HG02623 (cell line): ENCODE results near the gene SNRPA1.

Source experiments
- ATAC-seq: cut with Tn5 transposase; IDR thresholded peaks from one replicate; pipeline ENCODE4 v1.9.1; 2021; ENCODE audit warnings: moderate library complexity; ENCODE audit not compliant: unreplicated experiment

The SNRPA1 gene

DNA sequence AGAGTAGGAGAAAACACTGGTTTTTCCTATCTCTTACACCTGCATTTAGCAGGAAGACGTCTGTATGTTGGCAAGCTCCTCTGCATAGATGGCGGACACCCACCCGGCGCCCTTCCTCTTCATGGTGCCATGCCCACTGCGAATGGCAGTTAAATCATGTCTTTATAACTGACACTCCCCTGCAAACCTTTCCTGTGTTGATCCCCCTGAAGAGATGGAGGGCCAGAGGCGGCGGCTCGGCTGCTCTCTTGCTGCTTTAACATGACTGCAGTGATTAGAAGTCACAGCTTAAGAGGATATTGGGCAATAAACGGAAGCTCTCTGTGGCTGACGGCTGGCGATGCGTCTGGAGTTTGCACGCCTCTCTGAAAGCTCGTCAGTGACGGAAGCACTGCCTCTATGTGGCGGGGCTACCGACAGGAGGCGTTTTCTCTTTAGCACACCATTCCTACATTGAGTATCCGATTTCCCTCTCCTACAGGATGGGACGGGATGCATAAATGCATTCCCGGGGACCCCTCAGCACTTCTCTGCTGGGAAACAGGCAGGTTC lies 25.5 kb upstream of the SNRPA1 start:
- peak; percentile 43 for ATAC-seq

DNA sequence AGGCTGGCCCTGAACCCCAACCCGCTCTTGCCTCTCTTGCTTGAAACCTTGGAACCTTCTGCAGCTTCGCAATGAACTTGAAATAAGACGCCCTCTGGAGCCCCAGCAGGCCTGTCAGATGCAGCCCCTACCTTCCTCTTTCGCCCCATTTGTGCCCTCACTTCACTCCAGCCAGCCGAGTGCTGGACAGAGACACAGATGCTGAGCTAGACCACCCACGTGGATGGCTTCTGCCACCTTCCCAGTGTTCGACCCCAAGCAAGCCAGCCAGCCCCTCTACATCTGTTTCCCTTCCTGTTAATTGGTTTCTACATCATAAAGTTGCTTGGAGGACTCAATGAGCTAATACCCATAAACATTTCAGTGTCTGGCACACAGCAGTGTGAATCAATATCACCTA lies 23.8 kb upstream of the SNRPA1 start:
- no peak for ATAC-seq

DNA sequence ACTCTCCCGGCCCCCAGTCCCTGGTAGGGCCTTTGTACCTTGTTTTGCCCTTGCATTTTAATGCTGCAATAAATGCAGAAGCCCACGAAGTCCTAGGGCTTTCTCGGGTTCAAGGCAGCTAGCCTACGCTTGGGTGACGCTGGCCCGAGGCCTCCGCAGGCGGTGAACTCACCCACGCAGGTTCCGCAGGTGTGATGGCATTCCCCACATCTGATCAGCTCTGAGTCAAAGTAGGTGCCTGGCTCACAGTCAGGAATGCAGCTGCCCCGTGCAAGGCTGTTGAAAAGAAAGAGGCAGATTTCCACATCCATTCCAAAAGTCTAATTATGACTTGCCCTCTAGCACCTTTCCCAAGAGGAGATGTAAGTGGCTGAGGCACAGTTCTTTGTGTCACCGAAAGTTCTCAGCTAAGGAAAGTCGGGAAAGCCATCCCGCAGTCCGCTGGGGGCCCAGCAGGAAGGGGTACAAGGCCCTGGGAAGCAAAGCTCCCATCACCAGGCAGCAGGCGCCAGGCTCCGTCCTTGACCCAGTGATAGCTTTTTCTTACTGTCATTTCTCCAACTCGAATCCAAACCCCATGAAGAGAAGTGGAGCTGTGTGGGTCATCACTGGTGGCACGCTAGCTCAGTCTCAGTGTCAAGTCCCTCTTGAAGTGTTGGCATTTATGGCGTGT lies 23.2 kb upstream of the SNRPA1 start:
- no peak for ATAC-seq

DNA sequence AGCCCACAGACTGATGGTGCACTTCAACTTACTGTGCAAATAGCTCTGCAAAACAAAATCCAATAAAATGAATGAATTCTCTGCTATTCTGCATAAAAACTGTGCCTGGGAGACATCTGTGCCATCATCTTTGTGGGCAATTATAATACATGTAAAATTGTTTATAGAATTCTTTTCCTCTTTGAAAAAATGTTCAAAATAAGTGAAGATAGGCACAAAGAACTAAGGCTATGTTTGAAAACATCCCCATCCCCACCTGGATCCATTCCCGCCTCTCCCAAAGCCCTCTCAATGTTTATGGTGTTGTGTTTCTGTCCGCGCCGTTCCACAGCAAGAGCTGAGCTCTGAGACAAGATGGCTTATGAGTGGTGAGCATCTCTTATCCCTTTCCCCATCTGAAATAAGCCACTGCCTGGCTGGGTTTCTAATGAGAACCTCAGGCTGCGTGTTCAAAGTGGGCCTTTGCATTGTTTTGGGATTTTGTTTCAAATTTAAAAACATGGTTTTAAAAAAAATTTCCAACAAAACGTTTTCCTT lies 22.4 kb upstream of the SNRPA1 start:
- no peak for ATAC-seq

DNA sequence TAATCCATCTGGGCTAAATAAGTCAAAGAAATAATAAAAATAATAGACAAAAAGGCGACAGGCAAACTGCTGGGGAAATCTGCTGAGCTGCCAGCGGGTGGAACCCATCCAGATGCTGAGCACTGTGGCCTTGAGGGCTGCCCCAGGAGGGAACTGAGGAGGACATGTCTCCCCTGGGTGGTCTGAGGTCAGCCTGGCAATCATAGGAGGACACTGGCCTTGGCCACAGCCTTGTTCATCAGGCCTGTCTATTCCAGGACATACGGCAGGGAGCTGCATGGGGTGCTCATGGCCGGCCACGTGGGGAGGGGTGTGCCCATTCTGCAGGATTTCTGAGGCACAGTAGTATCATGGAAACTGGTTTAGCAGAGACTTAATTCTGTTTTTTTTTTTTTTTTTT lies 21.5 kb upstream of the SNRPA1 start:
- no peak for ATAC-seq

DNA sequence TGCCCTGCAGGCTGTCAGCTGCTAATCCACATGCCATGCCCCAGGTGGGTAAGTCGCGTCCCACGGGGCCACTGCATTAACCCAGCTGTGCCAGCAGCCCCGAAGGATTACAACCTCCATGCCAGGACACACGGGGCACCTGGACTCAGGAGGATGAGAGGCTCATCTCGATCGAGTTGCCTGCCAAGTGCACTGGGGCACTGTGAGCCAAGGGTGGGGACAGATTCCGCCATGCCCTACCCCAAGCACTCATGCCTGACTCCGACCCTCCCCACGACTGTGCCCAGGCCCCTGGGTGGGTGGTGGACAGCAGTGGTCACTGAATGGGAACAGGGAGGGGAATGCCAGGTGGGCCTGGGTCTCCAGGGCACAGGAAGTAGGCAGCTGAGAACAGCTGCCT lies 20.7 kb upstream of the SNRPA1 start:
- ATAC-seq = no peak

DNA sequence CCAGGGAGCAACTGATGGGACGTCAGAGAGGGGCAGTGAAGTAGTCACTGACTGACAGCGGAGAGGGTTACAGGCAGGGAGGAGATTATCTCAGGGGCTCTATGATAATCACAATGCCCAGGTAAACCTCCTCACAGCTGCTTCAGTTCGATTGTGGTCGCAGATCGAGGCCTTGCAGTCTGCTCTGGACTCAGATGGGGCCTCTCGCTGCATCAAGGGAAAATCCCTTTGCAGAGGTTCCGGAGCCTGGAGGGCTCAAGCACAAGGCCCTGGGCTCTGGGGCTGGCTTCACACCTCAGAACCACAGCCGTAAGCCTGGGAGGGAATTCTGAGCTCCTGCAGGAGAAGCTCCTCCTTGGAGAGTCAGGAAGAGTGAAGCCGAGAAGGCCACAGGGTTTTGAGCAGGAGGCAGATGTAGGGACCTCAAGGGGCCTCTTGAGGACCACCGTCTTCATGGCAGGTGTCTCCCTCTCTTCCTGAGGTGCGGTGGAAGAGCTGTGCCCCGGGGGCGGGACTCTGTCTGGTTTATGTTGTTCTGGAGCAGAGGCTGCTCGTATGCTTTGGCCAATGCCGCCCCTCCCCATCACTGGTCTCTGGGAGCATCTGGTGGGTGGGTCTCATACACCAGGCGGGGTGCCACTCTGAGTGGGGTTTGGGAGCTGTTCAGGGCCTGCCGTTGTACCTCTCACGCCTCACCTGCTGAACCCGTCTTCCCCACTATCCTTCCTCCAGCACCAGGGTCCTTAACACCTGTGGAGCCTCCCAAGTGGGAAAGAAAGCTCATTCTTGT lies 19.5 kb upstream of the SNRPA1 start:
- no peak for ATAC-seq

DNA sequence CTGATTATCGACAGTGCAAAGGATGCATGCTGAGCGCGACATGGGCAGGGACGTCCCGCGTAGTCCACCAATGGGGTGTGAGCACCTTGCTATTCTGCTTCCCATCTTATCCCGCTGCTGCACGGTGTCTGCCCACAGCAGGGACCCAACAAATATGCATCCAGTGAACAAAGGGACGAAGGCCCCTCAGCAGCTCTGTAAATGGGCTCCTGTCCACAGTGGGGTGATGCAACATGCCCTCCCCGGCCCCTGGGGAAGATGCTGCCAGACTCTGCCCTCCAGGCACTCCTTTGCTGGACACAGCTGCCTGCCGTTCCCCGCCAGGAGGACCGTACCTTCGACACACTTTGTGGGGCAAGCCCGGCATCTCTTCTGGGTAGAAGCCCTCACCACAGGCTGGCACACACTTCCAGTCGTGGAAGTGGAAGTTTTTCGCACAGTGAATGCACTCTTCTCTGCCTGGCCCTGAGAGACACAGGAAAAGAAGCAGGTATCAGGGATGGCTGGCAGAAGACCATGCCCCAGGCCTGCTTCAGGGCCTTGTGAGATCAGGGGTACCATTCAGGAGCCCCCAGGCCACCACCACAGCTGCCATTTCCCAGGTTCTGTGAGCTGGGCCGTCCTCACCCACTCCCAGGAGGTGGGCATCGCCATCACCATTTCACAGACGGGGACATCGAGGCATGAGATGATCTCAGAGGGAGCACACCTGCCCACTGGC lies 18.2 kb upstream of the SNRPA1 start:
- ATAC-seq = no peak

DNA sequence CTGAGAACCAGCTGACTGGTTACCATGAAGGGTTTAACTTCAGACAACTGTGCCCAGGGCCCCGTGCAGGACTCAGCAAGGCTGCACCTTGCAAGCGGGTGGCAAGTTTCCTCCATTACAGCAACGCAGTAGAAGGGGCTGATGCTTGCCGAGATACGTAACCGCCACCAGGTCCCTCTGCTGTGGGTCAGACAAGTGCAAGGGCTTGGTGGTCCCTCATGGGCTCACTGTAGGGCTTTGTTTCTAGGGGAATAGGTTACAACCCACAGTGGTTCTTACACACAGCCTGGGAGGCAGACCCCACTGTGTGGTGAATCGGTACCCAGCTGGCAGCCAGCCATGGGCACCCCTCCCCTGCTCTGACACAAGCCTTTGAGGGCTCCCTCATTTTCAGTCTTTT lies 15.5 kb upstream of the SNRPA1 start:
- no peak for ATAC-seq

DNA sequence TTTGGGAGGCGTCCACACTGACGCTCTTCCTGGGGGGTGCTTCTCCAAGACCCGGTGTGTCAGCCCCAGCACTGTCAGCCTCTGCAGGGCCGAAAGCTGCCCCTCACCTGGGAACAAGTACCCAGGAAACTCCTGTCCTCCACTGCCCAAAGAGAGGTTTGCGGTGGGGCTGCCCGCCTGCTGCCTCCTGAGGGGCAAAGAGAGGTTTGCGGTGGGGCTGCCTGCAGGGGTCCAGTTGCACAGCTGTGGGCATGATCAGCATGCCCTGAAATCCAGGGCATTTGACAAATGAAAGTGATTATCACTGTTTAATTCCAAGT lies 15.1 kb upstream of the SNRPA1 start:
- no peak for ATAC-seq

DNA sequence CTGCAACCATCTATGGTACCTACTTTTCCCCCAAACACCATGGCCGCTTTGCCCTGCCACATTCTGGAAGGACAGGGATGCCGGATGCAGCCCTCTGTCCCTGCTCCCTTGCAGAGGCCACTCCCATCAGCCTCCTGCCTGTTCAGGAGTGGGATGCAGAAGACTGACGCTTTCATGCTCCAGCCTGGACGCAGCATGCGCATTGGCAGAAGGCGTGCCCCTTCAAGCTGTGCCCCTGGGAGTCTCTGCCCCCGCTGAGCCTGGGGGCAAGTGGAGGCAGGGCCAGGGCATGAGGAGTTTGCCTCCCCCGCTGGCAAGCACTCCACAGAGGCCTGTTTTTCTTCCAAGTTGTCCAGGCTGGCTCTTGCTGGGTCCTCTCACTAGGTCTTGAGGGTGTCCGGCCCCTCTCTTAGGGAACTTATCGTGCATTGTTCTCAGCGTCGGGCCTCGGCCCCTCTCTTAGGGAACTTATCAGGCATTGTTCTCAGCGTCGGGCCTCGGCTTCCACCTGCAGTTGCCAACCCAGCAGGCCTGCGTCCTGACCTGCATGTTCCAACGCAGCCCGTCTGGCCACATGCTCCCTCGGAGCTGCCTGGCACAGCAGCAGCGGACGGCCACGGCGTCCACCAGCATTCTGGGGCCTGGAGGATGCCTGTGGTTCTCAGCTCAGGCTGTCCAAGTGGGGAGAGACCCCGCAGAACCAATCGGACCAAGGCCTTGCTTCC lies 14.6 kb upstream of the SNRPA1 start:
- ATAC-seq = no peak

DNA sequence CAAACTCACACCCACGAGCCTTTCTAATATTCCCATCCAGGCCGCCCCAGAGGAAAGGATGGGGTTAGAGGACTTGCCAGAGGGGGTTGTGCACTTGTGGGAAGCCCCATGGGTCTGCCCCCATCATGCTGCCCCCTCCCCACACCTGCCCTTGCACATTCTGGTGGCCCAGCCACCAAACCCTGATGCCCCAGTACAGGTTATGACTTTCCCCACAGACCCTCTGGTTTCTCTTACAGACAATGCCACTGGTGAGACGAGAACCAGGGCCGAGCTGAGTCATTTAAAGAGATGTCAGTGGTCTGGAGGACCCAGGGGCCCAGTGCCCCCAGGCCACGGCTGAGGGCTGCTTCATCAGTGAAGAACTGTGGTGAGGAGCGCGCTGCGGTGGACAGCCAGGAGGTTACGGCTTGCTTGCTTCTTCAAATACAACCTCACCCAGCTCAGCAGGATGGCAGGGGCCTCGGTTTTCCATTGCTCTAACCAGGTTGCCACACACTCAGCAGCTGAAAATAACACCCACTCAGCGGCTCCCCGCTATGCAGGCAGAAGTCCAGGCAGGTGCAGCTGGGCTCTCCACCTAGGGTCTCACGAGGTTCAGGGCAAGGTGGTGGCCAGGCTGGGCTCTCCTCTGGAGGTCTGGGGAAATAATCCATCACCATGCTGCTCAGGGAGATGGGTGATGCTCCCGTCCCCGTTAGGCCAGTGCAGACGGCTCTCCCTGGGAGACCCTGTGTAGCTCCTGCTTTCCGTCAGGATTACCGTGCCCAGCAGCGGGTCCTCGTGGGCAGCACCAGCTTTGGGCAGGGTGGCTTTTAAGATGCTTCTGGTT lies 13.8 kb upstream of the SNRPA1 start:
- ATAC-seq = no peak

DNA sequence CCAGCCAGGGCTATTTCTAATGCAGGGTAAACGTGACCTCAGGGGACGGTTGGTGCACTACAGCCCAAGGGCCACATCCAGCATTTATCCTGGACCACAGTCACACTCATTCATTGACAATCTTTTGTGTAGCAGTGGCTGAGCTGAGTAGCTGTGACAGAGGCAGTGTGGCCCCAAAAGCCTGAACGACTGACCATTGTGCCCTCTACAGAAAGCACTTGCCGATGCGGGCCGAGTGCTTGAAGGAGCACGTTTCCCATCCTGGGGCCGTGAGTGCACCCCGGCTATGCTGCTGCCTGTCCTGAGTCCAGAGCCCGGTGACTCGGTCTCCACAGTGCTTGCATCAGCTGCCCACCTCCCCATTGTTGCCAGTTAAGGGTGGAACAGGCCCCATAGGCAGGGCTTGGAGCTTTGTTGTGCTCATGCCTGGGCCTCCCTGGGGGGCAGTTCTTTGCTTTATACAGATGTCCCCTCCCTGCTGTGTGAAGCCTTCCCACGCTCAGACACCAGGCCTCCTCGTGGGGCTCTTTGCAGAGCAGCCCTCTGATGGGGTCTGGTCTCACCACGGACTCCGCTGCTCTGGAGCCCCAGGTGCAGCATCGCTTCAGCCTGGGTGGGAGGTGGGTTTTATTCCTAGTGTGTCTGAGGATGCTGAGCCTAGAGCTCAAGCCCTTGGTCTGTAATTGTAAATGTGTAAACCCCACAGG lies 13.0 kb upstream of the SNRPA1 start:
- ATAC-seq = no peak

DNA sequence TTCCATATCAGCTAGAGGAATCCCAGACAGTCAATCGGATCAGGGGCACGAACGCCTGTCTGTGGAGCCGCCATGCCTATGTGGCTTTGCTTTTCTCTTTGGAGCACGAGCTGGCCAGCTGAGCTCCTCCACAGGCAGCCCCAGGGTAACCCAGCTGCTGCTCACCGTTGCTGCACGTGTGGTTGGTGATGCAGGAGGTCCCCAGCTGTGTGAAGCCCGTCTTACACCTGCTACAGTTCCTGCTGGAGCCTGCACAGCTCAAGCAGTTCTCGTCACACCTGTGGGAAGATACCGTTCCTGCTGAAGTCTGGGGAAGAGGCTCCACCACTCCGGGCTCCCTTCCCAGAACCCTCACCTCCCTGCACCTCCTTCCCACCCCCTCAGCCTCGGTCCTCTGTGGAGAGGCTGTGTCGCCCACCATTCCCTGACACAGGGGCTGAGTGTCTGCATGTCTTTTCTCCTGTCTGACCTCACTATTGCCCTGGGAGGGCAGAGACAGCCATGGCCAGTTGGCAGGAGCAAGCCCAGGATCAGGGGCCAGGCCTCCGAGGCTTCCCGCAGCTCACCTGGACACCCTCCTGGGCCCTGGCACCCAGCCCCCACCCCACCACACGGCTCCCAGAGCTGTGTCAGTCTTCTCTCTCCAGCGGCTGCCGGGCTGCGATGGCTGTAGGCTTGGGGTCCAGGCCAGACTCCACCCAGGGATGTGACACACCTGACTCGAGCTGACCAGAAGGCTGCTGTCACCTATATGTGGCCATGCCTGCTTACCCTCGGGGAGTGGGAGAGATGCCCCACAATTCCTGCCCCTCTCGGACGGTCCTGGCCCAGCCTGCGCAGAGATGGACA lies 12.2 kb upstream of the SNRPA1 start:
- ATAC-seq = no peak

DNA sequence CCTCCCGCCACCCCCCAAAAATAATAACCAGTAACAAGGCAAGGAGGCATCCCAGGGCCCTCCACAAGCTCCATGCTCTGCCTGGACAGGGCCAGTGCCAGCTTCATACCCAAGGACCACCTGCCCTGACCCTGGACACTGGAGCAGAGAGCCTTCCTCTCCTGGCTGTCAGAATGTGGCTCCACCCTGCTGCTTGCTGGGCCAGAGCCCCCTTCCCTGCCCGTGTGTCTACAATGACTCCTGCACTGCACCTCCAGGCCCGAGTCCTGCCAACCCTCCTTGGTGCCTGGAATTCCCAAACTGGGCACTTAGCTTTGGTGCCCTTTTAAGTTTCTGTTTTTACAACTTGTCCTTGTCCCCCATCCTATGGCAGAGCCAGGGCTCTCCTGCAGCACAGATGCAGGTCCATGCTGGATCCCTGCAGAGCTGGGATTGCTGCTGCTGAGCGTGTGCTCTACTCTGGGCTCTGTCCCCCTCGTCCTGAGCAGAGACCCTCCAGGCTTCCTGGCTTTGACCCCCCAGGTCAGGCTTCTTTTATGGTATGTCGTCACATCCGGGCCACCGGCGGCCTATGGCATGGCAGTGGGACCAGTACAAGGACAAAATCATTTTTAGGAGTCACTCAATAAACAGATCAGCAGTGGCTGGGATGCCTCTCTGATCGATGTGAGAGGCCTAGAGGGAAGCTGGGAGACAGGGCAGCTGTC lies 11.4 kb upstream of the SNRPA1 start:
- no peak for ATAC-seq

DNA sequence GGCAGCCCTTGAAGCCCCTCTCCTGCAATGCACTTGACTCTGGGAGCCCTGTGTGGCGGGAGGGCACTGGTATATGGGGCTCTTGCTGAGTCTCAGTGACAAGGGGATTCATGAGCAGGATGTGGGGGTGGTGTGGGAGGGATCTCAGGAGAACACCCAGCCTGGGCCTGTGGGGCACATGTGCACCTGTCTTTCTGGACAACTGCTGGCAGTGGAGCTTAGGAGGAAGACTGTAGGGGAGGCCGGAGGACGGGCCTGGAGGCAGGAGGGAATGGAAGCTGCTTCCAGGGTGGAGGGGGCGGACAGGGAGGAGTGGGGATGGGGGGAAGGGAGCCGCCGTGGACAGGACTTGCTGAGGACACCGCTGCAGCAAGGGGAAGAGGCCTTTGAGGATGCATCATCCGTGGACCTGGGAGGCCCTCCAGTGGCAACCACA lies 10.8 kb upstream of the SNRPA1 start:
- ATAC-seq = no peak

DNA sequence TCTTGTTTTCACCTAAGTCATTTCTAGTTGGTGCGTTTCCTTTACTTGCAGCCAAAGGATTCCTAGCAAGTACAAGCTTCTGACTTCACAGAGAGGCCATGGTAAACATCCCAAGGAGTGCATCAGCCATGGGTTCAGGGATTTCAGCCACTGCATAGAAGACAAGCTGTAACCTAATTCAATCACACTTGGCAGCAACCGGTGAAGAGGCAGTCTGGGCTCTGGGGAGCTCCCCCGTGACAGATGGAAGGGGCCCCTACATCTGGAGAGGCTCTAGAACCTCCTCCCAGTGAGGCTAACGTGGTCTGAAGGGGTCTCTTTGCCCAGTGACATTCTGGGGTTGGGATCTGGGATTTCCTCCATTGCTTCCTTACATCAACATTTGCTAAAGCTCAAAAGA lies 8.4 kb upstream of the SNRPA1 start:
- ATAC-seq = no peak
